GM13976 (cell line): ENCODE measurements around the gene HP1BP3.

Experiments
- DNase-seq: peaks from one replicate; pipeline ENCODE4 v3.0.0; 2012; ENCODE audit warnings: low spot score
- in situ Hi-C: fragments of 300-500 bp; cut with MboI; formaldehyde crosslinking; loops from one replicate; pipeline ENCODE4 v1.12.0; 2022; ENCODE audit warnings: low sequenced_read_pairs, mixed read lengths, inconsistent platforms; ENCODE audit not compliant: unreplicated experiment
- TF ChIP-seq, protein P1 (sequence below): IDR thresholded peaks from 2 replicates; pipeline ENCODE4 v1.5.1; 2012; ENCODE audit warnings: borderline replicate concordance, mild to moderate bottlenecking; ENCODE audit not compliant: insufficient read depth; ENCODE audit errors: extremely low read depth, missing control alignments, control extremely low read depth

Gene HP1BP3

DNA sequence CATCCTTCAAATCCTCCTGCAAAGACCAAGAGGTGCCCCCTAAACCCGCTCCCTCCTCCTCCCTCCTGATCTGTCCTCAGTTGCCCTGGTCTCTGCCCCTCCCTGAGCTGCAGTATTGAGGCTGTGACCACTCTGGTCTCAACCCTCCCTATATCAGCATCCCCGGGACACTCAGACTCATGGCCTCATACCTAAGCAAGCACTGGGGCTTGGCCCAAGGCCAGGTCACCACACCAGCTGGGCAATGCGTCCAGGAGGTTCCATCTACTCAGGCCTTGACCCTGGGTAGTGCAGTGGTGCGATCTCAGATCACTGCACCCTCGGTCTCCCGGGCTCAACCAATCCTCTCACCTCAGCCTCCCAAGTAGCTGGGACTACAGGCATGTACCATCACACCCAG is 79.0 kb downstream of the HP1BP3 start:
- DNase-seq: no peak
- TF ChIP-seq, protein P1, sequence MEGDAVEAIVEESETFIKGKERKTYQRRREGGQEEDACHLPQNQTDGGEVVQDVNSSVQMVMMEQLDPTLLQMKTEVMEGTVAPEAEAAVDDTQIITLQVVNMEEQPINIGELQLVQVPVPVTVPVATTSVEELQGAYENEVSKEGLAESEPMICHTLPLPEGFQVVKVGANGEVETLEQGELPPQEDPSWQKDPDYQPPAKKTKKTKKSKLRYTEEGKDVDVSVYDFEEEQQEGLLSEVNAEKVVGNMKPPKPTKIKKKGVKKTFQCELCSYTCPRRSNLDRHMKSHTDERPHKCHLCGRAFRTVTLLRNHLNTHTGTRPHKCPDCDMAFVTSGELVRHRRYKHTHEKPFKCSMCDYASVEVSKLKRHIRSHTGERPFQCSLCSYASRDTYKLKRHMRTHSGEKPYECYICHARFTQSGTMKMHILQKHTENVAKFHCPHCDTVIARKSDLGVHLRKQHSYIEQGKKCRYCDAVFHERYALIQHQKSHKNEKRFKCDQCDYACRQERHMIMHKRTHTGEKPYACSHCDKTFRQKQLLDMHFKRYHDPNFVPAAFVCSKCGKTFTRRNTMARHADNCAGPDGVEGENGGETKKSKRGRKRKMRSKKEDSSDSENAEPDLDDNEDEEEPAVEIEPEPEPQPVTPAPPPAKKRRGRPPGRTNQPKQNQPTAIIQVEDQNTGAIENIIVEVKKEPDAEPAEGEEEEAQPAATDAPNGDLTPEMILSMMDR: no peak
- in situ Hi-C loops: no loop called here

- TF ChIP-seq, protein P1: no peak
- in situ Hi-C loops: no loop called here
- DNase-seq: no peak
These were observed 80.3 kb downstream of the HP1BP3 start for GRCh38 chr1:20706841-20707240.

- in situ Hi-C loops: no loop called here
- TF ChIP-seq, protein P1: no peak
- no peak for DNase-seq
These were observed 81.8 kb downstream of the HP1BP3 start for GRCh38 chr1:20705203-20705755.

DNA sequence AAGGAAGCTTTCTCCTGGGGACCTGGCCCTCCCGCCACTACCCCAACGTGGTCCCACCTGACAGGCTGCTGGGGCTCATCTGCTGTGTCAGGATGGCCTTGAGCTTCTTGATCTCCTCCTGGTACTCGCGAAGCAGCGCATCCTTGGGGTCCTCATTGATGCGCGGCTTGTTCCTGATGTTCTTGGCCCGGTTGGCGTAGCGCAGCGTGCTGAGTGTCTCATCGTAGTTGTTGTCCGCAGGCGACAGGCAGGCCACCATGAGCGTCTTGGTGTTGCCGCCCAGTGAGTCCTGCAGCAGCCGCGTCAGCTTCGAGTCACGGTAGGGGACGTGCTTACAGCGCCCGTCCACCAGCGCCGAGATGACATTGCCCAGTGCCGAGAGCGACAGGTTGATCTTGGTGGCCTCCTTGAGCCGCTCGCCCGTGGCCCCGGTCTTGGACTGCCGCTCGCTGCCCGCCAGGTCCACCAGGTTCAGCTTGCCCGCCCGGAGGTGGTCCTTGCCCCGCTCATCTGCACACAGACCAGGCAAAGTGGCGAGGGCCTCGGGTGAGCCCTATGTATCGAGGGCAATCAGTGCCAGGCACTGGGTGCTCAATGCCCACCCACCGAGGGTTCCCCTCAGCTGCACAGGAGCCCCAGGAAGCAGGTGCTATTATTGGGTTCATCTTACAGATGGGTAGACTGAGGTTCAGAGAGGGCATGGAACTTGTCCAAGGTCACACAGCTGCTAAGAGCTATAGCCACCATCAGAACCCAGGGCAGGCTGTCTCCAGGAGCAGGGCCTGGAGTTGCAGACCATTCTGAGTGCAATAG is 82.5 kb downstream of the HP1BP3 start:
- DNase-seq: no peak
- in situ Hi-C loops: no loop called here
- TF ChIP-seq, protein P1: no peak

GRCh38 chr1:20703124-20703756 is 83.9 kb downstream of the HP1BP3 start:
- in situ Hi-C loops: no loop called here
- no peak for DNase-seq
- TF ChIP-seq, protein P1: no peak

DNA sequence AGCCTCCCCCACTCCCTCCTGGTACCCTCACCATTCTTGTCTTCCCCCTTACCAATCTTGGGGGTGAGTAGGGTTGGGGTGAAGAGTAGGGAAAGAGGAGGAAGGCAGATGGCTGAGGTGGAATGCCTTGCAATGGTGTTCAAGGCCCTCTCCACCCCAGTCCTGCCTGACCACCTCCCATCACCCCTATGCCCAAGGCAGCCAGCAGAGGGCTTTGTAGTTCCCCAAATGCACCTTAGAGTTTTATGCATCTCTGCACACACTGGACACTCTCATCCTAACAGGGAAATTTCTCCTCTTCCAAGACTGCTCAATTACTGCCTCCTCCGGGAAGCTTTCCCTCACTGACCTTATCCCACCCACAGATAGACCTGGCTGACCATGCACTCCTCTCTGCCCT is 84.7 kb downstream of the HP1BP3 start:
- DNase-seq: no peak
- in situ Hi-C loops: no loop called here
- TF ChIP-seq, protein P1: peak; percentile 21
